ENCODE results near the gene TET3. TPM values are rescaled to one million over a fixed set of nuclear protein-coding genes. Genes with fewer than 3 reads are reported as not detected.

Gene TET3
- total RNA-seq, 1 experiment from 2014 or later: 2.7 TPM

DNA sequence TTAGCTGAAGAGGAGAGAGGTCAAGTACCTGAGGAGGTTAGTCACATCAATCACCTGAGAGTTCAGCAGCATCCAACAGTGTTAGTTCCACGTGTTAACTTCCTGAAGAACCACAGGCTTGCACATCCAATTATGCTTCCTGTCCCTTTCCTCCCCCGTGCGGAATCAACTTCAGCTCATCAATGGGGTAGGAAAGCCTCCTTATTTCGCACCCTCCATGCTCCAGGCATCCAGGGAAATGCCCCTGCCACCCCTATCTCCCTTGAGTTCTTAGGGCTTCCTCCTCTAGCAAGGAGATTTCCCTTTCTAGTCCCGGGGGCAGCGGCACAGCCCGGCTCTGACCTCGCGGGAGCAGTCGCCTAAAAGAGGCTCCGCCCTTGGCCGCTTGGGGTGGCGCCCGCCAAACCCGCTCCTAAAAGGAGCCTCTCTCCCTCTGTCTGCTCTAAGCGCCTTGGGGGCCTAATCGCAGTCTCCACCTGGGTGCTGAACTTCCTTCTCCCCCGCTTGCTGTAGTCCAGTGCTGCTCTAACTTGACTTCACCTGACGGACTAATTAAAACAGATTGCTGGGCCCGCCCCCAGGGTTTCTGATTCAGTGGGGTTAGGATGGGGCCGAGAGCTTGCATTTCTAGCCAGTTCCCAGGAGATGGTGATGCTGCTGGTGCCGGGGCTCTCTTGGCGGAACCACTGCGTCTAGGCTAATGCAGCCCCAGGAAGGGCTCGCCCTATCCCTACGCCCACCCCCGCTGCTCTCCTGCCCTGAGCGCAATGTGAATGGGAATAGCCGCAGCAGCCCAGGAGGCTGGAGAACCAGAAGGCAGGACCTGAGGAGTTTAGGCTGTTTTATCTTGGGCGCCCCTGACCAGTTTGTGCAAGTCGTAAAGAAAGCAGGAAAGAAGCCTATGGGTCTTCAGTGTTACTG lies 3.4 kb upstream of the TET3 start:
- in situ Hi-C loops (cut with HindIII; ENCODE audit: low pct_unique_long_range_greater_than_20kb, low sequenced_read_pairs): no loop called here
- peak; percentile 48 for DNase-seq (ENCODE audit: low read depth, low spot score)

DNA sequence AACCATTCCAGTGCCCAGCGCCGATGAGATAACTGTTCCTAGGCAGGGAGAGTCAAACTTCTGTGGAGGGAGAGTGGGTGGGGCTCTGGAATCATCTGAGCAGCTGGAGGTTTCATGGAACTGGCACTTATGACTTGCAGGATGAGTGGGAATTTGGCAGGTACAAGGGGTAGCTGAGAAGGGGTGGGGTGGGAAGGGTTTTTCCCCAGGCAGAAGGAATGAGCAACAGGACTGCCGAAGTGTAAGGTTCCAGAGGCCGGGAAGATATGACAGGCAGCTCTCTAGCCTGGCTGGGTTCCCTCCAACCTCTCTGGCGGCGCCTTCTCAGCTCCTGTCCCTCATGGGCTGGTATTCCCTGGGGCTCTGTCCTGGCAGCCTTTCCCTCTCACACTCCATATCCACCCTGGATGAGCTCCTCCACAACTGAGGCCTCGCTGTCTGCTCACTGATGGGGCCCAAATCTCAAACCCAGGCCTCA lies 2.5 kb upstream of the TET3 start:
- in situ Hi-C loops (cut with HindIII; ENCODE audit: low pct_unique_long_range_greater_than_20kb, low sequenced_read_pairs): no loop called here
- DNase-seq (ENCODE audit: low read depth, low spot score): no peak

DNA sequence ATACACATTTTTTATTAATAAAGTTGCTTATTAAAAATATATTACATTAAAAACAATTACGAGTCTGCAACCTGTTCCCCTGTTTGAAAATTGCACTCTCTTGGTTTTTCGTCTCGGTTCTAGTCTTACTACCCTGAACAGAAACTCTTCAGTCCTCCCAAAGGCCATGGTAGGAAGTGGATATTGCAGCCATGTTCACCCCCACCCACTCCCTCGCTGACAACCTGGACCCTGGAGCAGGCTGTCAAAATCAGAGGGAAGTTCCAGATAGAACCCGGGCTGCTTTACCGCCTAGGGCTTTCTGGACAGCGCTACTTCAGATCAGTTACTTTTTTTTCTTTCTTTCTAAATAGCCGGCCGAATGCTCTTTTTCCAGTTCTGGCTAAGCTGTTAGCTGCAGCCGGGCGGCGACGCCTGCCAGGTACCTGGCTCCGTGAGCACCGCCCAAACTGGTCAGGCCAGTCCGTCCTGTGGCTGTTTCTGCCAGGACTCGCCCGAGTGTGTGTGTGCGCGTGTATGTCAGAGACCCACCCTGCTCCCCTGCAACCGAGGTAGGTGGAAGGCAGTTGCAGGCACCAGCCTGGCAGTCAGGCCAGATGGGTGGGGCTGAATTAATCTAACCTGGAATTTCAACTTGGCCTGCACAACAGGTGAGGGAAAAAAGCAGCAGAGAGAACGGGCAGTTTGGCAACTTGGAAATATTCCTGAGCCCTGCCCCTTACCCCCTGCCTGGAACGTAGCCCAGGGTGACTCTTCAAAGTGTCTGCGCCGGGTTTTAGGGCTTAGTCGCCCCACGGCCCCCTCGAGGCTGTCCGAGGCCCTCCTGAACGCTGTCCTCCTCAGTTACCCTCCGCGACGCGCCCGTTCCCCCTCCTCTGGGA lies 1.1 kb upstream of the TET3 start:
- in situ Hi-C loops (cut with HindIII; ENCODE audit: low pct_unique_long_range_greater_than_20kb, low sequenced_read_pairs): no loop called here
- DNase-seq (ENCODE audit: low read depth, low spot score): no peak

DNA sequence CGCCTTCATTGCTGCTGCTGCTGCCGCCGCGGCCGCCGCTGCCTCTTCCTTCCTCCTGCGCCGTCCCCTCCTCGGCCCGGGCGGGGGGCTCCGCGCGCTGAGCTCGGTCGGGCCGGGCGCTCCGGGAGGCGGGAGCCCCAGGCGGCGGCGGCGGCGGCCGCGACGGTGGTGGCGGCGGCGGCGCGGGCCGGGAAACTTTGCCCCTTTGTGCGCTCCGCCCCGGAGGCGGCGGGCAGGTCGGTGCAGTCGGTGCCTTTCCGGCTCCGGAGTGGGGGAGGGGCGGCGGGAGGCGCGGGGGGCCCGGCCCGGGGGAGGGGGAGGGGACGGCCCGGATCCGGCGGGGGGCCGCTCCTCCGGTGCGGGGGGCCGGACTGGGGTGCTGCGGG lies 205 bp downstream of the TET3 start:
- in situ Hi-C loops (cut with HindIII; ENCODE audit: low pct_unique_long_range_greater_than_20kb, low sequenced_read_pairs): no loop called here
- peak; percentile 45 for DNase-seq (ENCODE audit: low read depth, low spot score)

DNA sequence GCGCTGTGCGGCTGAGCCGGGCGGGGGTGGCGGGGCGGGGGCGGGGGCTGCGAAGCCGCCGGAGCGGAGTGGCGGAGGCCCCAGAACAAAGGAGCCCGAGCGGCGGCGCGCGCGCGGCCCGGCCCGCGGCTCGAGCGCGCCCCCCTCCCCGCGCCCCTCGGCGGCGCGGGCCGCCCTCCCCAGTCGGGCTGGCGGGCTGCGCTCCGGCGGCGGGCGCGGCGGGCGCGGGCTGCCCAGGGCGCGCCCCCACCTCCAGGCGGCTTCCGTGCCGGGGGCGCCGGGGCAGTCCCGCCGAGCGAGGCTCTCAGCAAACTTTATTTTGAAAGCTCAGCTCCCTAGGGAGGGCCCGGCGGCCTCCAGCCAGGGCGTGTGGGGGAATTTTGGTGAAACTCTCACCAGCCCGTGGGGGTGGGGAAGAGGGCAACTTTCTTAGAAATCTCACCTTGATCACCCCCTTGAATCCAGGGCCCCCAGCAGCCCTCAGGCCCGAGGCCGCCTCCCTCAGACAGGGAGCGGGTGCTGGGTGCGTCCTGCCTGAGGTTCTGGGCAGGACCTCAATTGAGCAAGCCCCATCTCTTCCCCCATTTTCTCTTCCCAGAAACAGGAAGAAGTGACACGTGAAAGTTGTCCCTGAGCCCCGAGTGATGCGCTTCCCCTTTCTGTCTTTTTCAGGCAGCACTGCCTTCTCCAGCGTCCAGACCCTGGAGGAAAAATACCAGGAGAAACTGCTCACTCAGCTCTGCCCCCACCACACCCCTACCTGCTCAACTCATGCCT lies 786 bp downstream of the TET3 start:
- in situ Hi-C loops (cut with HindIII; ENCODE audit: low pct_unique_long_range_greater_than_20kb, low sequenced_read_pairs): no loop called here
- DNase-seq (ENCODE audit: low read depth, low spot score): peak; percentile 32

DNA sequence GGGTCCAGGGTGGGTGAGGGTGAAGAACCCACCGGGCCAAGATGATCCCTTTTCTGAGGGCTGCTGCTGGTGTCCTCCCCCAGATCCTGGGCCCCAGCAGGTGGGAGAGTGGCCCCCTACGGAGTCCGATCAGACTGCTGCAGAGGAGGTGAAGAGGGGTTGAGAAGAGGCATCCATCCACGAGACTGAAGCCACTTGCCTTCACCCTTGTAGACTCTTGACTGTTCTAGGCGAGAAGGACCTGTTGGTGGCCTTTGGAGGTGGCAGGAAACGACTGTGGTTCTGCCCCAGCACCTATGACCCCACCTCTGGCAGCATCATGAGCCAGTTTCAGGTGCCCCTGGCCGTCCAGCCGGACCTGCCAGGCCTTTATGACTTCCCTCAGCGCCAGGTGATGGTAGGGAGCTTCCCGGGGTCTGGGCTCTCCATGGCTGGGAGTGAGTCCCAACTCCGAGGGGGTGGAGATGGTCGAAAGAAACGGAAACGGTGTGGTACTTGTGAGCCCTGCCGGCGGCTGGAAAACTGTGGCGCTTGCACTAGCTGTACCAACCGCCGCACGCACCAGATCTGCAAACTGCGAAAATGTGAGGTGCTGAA lies 1.5 kb downstream of the TET3 start:
- in situ Hi-C loops (cut with HindIII; ENCODE audit: low pct_unique_long_range_greater_than_20kb, low sequenced_read_pairs): no loop called here
- no peak for DNase-seq (ENCODE audit: low read depth, low spot score)

DNA sequence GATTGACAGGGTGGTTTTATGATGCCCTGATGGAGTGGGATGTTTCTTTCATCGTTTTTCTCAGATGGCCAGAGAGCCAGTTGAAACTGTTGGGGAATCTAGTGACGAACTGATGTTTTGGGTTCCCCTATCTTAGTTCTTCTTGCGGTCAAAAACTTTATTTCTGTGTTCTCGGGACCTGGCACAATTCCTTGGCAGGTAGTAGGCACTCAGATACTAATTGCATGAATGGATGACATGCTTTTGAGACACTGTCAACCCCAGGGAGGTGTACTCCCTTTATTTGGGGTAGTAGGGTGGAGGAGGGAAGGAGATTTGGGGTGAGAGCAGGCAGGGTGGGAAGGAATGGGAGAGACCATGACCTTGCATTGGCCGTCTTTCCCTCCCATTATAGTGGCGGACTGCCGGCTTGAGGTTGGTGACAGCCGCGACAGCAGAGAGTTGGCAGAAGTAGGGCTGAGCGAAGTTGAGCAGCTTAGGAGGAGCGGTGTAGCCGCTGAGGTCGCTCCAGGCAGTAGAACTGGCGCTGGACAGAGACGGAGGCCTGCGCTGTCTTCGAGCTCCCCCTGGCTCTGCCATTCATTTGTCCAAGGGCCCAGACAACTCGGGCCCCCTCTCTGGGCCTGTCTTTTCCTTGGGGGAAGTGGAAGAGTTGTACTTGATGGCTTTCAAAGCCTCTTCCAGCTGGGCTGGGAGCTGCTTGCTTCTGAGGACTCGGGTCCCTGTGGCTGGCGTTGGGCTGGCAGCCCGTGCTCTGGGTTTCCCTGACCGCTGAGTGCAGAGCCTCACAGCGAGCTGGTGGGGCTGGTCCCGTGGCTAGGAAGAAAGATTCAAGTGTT lies 2.6 kb downstream of the TET3 start:
- DNase-seq (ENCODE audit: low read depth, low spot score): no peak
- in situ Hi-C loops (cut with HindIII; ENCODE audit: low pct_unique_long_range_greater_than_20kb, low sequenced_read_pairs): no loop called here

DNA sequence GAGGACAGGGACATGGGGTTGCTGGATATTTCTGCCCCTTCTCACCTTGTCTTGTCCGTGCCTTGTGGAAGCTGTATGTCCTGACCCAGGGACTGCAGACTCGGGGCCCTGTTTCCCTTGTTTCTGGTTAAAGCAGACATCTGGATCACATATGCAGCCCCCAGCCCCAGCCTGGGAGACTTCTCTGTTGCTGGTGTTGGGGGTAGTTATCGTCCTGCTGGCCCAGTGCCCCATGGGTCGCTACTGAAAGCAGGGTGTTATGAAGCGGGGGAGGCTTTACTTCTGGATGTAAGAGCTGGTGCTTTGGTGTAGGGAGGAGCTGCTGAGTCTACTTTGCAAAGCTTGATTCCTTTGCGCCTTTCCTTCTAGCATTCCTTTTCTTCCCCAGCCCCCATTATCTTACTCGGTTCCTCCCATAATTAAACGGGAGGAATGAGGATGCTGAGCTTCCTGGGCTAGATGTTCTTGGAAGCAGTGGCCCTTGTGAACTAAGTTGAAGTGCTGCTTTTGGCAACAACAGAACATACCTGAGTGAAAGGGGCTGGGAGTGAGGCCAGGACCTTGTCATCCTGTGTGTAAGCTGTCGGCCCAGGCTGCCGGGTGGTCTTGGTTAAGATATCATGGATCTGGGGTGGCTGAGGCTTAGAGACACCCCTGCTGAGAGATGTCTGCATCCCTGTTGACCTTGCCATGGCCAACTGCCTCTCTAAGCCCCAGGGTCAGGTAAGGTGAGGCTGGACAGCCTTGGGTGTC lies 3.4 kb downstream of the TET3 start:
- no peak for DNase-seq (ENCODE audit: low read depth, low spot score)
- in situ Hi-C loops (cut with HindIII; ENCODE audit: low pct_unique_long_range_greater_than_20kb, low sequenced_read_pairs): no loop called here

DNA sequence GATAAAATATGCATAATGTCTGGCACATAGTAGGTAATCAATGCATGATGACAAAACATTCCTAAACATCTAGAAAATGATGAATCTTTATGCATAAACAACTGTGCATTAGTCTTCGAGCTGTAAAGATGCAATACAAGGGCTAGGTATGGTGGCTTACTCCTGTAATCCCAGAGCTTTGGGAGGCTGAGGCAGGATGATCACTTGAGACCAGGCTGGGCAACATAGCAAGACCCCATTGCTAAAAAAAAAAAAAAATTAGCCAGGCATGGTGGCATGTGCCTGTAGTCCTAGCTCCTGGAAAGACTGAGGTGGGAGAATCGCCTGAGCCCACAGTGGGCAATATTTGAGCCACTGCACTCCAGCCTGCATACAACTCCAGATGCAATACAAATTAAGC lies 5.3 kb downstream of the TET3 start:
- DNase-seq (ENCODE audit: low read depth, low spot score): no peak
- in situ Hi-C loops (cut with HindIII; ENCODE audit: low pct_unique_long_range_greater_than_20kb, low sequenced_read_pairs): no loop called here

DNA sequence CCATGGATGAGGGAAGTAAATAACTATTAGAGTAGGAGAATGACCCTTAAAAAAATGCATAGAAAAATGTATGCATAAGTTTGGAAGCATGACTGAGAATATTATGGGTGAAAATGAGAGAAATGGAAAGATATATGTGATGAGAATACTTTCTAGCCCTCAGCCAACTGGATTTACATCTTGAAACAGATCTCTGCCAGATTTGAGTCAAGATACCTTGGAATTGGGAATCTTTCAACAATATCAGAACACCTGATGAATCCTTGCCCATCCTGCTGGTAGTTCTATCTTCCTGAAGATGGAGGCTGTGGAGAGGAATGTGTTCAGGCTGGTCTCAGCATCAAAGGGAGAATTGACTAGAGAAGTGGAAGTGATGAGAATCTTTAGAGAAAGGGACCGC lies 5.8 kb downstream of the TET3 start:
- in situ Hi-C loops (cut with HindIII; ENCODE audit: low pct_unique_long_range_greater_than_20kb, low sequenced_read_pairs): no loop called here
- DNase-seq (ENCODE audit: low read depth, low spot score): no peak

DNA sequence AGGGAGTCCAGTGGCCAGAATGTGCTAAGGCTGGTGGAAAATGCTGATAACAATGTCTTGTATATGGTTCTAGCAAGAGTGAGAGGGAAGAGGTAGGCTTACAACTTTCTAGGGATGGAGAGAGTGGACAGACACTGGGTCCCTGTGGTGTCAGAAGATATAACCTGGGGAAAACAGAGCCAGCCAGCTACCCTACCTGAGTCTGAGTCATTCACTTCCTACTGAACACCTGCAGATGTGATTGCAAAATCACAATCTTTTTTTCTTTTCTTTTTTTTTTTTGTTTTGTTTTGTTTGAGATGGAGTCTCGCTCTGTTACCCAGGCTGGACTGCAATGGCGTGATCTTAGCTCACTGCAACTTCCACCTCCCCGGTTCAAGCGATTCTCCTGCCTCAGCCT lies 7.3 kb downstream of the TET3 start:
- in situ Hi-C loops (cut with HindIII; ENCODE audit: low pct_unique_long_range_greater_than_20kb, low sequenced_read_pairs): no loop called here

DNA sequence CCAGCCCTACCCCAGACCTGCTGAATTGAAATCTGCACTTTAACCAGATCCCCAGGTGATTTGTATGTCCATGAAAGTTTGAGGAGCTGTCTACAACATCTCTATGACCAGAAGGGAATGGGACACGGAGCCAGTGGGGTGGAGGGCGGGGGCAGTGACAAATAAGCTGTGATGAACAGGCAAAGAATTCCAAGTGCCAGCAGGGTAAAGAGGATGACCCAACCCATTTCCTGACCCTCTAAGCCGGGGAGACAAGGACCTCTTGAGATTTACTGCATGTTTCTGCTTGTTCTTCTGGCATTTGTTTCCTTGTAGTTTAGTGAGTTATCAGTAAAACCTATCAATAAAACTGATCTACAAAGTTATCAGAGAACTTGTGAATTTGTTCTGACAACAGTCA lies 8.7 kb downstream of the TET3 start:
- in situ Hi-C loops (cut with HindIII; ENCODE audit: low pct_unique_long_range_greater_than_20kb, low sequenced_read_pairs): no loop called here
- DNase-seq (ENCODE audit: low read depth, low spot score): no peak

More for the DNA sequence above, 7.3 kb downstream of the TET3 start:
- no peak for DNase-seq (ENCODE audit: low read depth, low spot score)

DNA sequence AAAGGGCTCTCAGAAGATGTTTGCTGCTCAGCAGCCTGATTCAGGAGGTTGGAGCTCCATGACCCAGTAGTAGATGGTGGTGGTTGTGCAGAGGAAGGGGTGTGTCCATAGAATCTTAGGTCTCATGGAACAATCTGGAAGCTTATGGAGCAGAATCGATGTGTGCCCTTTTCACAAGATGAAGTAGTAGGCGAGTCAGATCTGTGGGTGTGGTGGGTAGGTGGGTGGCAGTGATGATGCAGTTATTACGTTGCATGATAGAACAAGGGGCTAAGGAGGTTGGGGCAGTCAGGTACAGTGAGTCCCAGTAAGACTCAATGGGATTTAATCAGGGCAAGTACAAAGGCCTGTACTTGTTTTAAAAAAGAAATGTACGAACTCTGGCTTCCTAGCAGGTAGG lies 9.1 kb downstream of the TET3 start:
- no peak for DNase-seq (ENCODE audit: low read depth, low spot score)
- in situ Hi-C loops (cut with HindIII; ENCODE audit: low pct_unique_long_range_greater_than_20kb, low sequenced_read_pairs): no loop called here

DNA sequence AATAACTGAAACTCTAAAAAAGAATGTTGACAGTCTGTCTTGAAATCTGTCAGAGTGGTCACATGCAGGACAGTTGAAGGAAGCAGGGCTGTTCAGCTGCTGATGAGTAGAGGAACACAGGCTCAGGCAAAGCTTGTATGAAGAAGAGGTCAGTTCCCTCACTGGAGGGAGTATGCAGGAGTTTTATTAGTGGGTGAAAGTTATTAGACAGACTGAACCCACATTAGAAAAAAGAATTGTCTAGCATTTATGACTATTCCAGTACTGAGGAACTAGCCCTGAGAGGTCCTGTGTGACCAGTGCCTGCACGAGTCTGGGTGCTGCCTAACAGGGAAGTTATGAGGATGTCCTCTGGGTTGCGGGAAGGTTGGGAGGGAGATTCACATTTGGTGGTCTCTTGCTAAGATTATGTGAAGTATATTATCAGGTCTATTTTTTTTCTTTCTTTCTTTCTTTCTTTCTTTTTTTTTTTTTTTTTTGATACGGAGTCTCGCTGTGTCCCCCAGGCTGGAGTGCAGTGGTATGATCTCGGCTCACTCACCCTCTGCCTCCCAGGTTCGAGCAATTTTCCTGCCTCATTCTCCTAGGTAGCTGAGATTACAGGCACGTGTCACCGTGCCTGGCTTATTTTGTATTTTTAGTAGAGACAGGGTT lies 9.6 kb downstream of the TET3 start:
- in situ Hi-C loops (cut with HindIII; ENCODE audit: low pct_unique_long_range_greater_than_20kb, low sequenced_read_pairs): no loop called here
- DNase-seq (ENCODE audit: low read depth, low spot score): no peak

DNA sequence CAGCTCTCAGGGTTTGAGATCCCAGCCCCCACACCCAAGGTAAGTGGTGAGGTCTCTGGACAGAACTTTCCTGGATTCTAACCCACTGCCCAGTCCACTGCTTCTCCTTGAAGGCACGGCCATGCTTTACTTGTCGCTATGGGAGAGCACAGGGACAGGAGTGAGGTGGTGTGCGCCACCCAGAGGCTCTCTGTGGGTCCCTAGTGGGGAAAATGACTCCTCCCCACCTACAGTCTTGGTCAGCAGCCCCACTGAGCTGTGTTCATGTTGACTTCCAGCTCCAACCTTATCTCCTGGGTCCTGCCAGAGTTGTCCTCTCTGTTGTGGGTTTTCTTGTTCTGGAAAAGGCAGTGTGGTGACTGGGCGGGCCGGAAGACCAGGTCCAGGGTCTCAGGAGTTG lies 11.1 kb downstream of the TET3 start:
- in situ Hi-C loops (cut with HindIII; ENCODE audit: low pct_unique_long_range_greater_than_20kb, low sequenced_read_pairs): no loop called here

DNA sequence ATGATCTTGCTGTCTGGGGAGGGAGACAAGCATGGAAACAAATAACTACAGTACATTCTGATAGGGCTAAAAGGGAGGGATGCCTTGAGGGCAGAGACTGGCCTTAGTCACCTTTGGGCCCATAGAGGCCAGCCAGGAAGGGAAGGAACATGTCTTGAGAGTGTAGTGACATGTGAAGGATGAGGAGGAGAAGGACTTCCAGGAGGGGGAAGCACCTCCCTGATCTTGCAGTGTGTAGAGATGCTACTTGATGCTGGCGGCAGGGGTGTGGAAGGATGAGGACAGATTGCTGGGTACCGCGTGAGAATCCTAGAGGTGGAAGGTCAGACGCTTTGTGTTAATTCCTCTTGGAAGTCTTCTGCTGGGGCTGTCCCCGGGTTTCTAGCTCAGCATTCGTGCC lies 13.1 kb downstream of the TET3 start:
- in situ Hi-C loops (cut with HindIII; ENCODE audit: low pct_unique_long_range_greater_than_20kb, low sequenced_read_pairs): no loop called here
- no peak for DNase-seq (ENCODE audit: low read depth, low spot score)

More for the DNA sequence above, 11.1 kb downstream of the TET3 start:
- DNase-seq (ENCODE audit: low read depth, low spot score): peak; percentile 49
